HEK293 (cell line): ENCODE results near the gene GRIK2.

Experiments
- CTCF ChIA-PET: fragments of 350-600 bp; formaldehyde crosslinking; extraction: SDS; loops from one replicate; lab custom pipeline; 2021; ENCODE audit warnings: antibody characterized with exemption; lab: Yijun Ruan, JAX
- POLR2A ChIA-PET: fragments of 300-600 bp; formaldehyde crosslinking; extraction: SDS; loops from one replicate; lab custom pipeline; 2020; ENCODE audit warnings: antibody characterized with exemption, inconsistent platforms; lab: Yijun Ruan, JAX
- H3K27ac ChIP-seq: fragments of 200-500 bp; sonication (Bioruptor generic); 2 replicates; pipeline ENCODE4 v1.5.1; 2014; ENCODE audit warnings: low read depth, low read length, control low read depth, inconsistent platforms; ENCODE audit errors: extremely low read depth
- H3K36me3 ChIP-seq, 2 experiments: fragments of 200-500 bp in 1 of 2; sonication (Bioruptor generic) in 1 of 2; 1 replicate in 1 of 2; 2 replicates in 1 of 2; pipeline ENCODE4 v1.5.1; 2014 to 2017; ENCODE audit warnings: inconsistent platforms in 2 of 2, low read length in 2 of 2; ENCODE audit not compliant: control insufficient read depth in 2 of 2, insufficient read depth in 1 of 2
- H3K4me1 ChIP-seq: fragments of 200-500 bp; sonication (Bioruptor generic); 2 replicates; pipeline ENCODE4 v1.5.1; 2014; ENCODE audit warnings: mild to moderate bottlenecking, low read length, inconsistent platforms; ENCODE audit not compliant: control insufficient read depth, insufficient read depth
- H3K4me3 ChIP-seq: 2 replicates; pipeline ENCODE4 v1.5.1; 2011; ENCODE audit warnings: low read depth, mild to moderate bottlenecking, control low read depth, low read length, moderate library complexity
- H3K9me3 ChIP-seq: fragments of 200-500 bp; sonication (Bioruptor generic); 2 replicates; pipeline ENCODE4 v1.5.1; 2014; ENCODE audit warnings: low read depth, low read length, inconsistent platforms; ENCODE audit not compliant: control insufficient read depth, insufficient read depth
- EGR2 ChIP-seq: fragments of 450-650 bp; formaldehyde crosslinking; IDR thresholded peaks from 2 replicates; pipeline ENCODE4 v1.5.1; 2016; ENCODE audit warnings: low read depth, missing biosample characterization, missing genetic modification characterization
- HOXD13 ChIP-seq: sonication (generic); formaldehyde crosslinking; IDR thresholded peaks from 2 replicates; pipeline ENCODE4 v1.8.0; 2022; ENCODE audit warnings: missing genetic modification reagents, borderline replicate concordance
- KLF8 ChIP-seq: fragments of 450-650 bp; formaldehyde crosslinking; IDR thresholded peaks from 2 replicates; pipeline ENCODE4 v1.5.1; 2016; ENCODE audit warnings: missing biosample characterization, missing genetic modification characterization
- SCRT1 ChIP-seq: fragments of 450-650 bp; formaldehyde crosslinking; IDR thresholded peaks from 2 replicates; pipeline ENCODE4 v1.5.1; 2016; ENCODE audit warnings: missing biosample characterization, missing genetic modification characterization, borderline replicate concordance
- ZBTB17 ChIP-seq: fragments of 450-650 bp; formaldehyde crosslinking; IDR thresholded peaks from 2 replicates; pipeline ENCODE4 v1.5.1; 2016; ENCODE audit warnings: missing biosample characterization, missing genetic modification characterization
- ZBTB7A ChIP-seq: fragments of 450-650 bp; formaldehyde crosslinking; IDR thresholded peaks from 2 replicates; pipeline ENCODE4 v1.5.1; 2016; ENCODE audit warnings: low read depth, missing biosample characterization, missing genetic modification characterization
- ZFP3 ChIP-seq: fragments of 450-650 bp; formaldehyde crosslinking; IDR thresholded peaks from 2 replicates; pipeline ENCODE4 v1.5.1; 2016; ENCODE audit warnings: low read depth, missing biosample characterization, missing genetic modification characterization
- ZNF10 ChIP-seq: fragments of 450-650 bp; formaldehyde crosslinking; IDR thresholded peaks from 2 replicates; pipeline ENCODE4 v1.5.1; 2017; ENCODE audit warnings: missing biosample characterization, missing genetic modification characterization
- ZNF112 ChIP-seq: fragments of 450-650 bp; formaldehyde crosslinking; IDR thresholded peaks from 2 replicates; pipeline ENCODE4 v1.5.0; 2017; ENCODE audit warnings: missing biosample characterization, missing genetic modification characterization
- ZNF175 ChIP-seq: fragments of 450-650 bp; formaldehyde crosslinking; IDR thresholded peaks from 2 replicates; pipeline ENCODE4 v1.5.1; 2016; ENCODE audit warnings: missing biosample characterization, missing genetic modification characterization
- ZNF18 ChIP-seq: fragments of 450-650 bp; formaldehyde crosslinking; IDR thresholded peaks from 2 replicates; pipeline ENCODE4 v1.5.1; 2016; ENCODE audit warnings: missing biosample characterization, missing genetic modification characterization
- ZNF211 ChIP-seq: fragments of 450-650 bp; formaldehyde crosslinking; IDR thresholded peaks from 2 replicates; pipeline ENCODE4 v1.5.1; 2016; ENCODE audit warnings: low read depth, missing biosample characterization, missing genetic modification characterization
- ZNF280D ChIP-seq: fragments of 450-650 bp; formaldehyde crosslinking; IDR thresholded peaks from 2 replicates; pipeline ENCODE4 v1.5.1; 2016; ENCODE audit warnings: missing biosample characterization, missing genetic modification characterization
- ZNF335 ChIP-seq: fragments of 450-650 bp; formaldehyde crosslinking; conservative IDR thresholded peaks from 2 replicates; pipeline ENCODE4 v1.5.1; 2016; ENCODE audit warnings: missing biosample characterization, missing genetic modification characterization
- ZNF473 ChIP-seq: fragments of 450-650 bp; formaldehyde crosslinking; IDR thresholded peaks from 2 replicates; pipeline ENCODE4 v1.5.1; 2017; ENCODE audit warnings: missing biosample characterization, missing genetic modification characterization
- ZNF48 ChIP-seq: fragments of 450-650 bp; formaldehyde crosslinking; IDR thresholded peaks from 2 replicates; pipeline ENCODE4 v1.5.1; 2016; ENCODE audit warnings: missing biosample characterization, missing genetic modification characterization
- ZNF501 ChIP-seq: fragments of 450-650 bp; formaldehyde crosslinking; IDR thresholded peaks from 2 replicates; pipeline ENCODE4 v1.5.1; 2016; ENCODE audit warnings: missing biosample characterization, missing genetic modification characterization
- ZNF561 ChIP-seq: fragments of 450-650 bp; IDR thresholded peaks from 2 replicates; pipeline ENCODE4 v1.5.1; 2018; ENCODE audit warnings: missing biosample characterization, missing genetic modification characterization, borderline replicate concordance
- ZNF571 ChIP-seq: fragments of 450-650 bp; formaldehyde crosslinking; IDR thresholded peaks from 2 replicates; pipeline ENCODE4 v1.5.0; 2017; ENCODE audit warnings: missing biosample characterization, missing genetic modification characterization
- ZNF596 ChIP-seq: fragments of 450-650 bp; IDR thresholded peaks from 2 replicates; pipeline ENCODE4 v1.5.0; 2018; ENCODE audit warnings: missing biosample characterization, mild to moderate bottlenecking, missing genetic modification characterization, moderate library complexity
- ZNF792 ChIP-seq: fragments of 450-650 bp; formaldehyde crosslinking; IDR thresholded peaks from 2 replicates; pipeline ENCODE4 v1.5.1; 2016; ENCODE audit warnings: missing biosample characterization, missing genetic modification characterization
- ZSCAN30 ChIP-seq: fragments of 450-650 bp; IDR thresholded peaks from 2 replicates; pipeline ENCODE4 v1.5.1; 2018; ENCODE audit warnings: missing biosample characterization, mild to moderate bottlenecking, missing genetic modification characterization, moderate library complexity

GRIK2 gene

DNA sequence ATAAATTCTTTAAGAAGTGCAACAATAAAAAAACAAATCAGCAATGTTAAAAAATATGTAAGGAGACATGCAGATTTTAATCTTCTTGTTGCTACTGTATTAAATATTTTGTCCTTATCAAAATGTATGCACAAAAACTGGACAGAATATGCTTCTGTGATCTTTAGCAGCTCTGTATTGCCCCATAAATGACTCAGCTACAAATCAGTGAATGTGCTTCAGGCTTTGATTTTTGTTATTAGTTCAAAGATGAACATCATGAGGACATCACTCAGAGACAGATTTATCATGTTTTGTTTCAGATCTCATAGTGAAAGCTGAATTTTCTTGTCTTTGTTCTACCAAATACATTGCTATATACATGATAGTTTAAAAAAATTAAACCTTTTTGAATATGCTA is 312.4 kb downstream of the GRIK2 start:
- TF ChIP-seq KLF8 (tag by site-specific recombination): no peak
- no peak for TF ChIP-seq ZNF280D (tag by site-specific recombination)
- TF ChIP-seq ZBTB7A (tag by site-specific recombination): no peak
- TF ChIP-seq SCRT1 (tag by site-specific recombination): no peak
- TF ChIP-seq ZNF792 (tag by site-specific recombination): no peak
- no peak for TF ChIP-seq ZNF501 (tag by site-specific recombination)
- TF ChIP-seq ZNF473 (tag by site-specific recombination): no peak
- TF ChIP-seq ZNF112 (tag by site-specific recombination): no peak
- TF ChIP-seq ZSCAN30 (tag by site-specific recombination): no peak
- no peak for TF ChIP-seq ZNF561 (tag by site-specific recombination)
- no peak for TF ChIP-seq ZBTB17
- no peak for TF ChIP-seq ZNF335 (tag by site-specific recombination)
- no peak for TF ChIP-seq ZNF18 (tag by site-specific recombination)
- no peak for TF ChIP-seq ZNF596 (tag by site-specific recombination)
- no peak for TF ChIP-seq HOXD13 (CRISPR knock-in tag)
- no peak for TF ChIP-seq ZFP3 (tag by site-specific recombination)
- no peak overlapping the region for H3K4me3 ChIP-seq
- H3K36me3 ChIP-seq: no peaks in the 10 kb centered on the region
- ChIA-PET CTCF (no interaction called here), POLR2A (no interaction called here)
- H3K27ac ChIP-seq: no peak overlapping the region
- H3K9me3 ChIP-seq: no peaks in the 10 kb centered on the region
- H3K4me1 ChIP-seq: no peaks in the 10 kb centered on the region

GRCh38 chr6:101706576-101706975 is 313.1 kb downstream of the GRIK2 start:
- no peak overlapping the region for H3K27ac ChIP-seq
- POLR2A ChIA-PET: no interaction called here
- H3K36me3 ChIP-seq: no peaks in the 10 kb centered on the region
- no peak overlapping the region for H3K4me3 ChIP-seq
- H3K9me3 ChIP-seq: no peaks in the 10 kb centered on the region
- TF ChIP-seq EGR2 (tag by site-specific recombination) (no peak), ZNF571 (tag by site-specific recombination) (no peak), ZNF48 (tag by site-specific recombination) (no peak), ZNF211 (tag by site-specific recombination) (no peak), ZNF175 (tag by site-specific recombination) (no peak), ZNF10 (tag by site-specific recombination) (no peak)
- TF ChIP-seq, all 188 proteins: peak for 0
- H3K4me1 ChIP-seq: no peaks in the 10 kb centered on the region
- CTCF ChIA-PET: no interaction called here
